ENCODE data around the gene NPM1. TPM values are rescaled to one million over a fixed set of nuclear protein-coding genes. Genes with fewer than 3 reads are reported as not detected.

The NPM1 gene
- total RNA-seq, 1 experiment from 2014 or later, result 4,548 TPM

GRCh38 chr5:171386006-171386671 is 1.5 kb upstream of the NPM1 start:
- no TSS peak for BruUV-seq (replicated peaks)
- ChIA-PET CTCF (interaction anchor here (0.6 to 1.0 kb wide), 5 partner anchors 595 to 1519 kb away, joined by 3 to 5 read pairs (median 4); no protein-coding TSS in a partner anchor), POLR2A (interaction anchor here (0.6 to 4.9 kb wide), 15 partner anchors 8 to 897 kb away, joined by 3 to 38 read pairs (median 3); partner anchors contain the start of genes FBXW11 and UBTD2)

DNA sequence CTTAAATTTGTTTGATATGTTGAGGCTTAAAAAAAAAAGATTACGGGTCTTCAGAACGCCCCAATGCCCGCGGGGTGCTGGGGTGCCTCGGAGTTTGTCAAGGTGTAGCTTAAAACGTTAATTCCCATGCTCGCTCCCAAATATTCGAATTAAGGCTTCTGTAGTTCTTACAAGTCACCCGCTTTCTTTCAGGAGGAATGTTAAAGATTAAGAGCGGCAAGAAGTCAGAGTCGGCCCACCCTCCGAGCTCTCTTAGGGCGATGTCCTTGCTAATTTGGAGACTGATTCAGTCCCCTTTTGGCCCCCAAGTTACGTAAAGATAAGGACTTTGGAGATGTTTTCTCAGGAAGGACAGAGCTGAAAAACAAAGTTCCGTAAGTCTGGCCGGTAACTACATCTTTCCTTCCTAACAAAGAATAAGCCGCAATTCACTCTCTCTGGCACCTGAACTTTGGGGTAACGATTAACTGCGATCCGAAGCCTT is 746 bp upstream of the NPM1 start:
- ChIA-PET POLR2A (interaction anchor here (0.7 to 4.9 kb wide), 21 partner anchors 9 to 909 kb away, joined by 3 to 38 read pairs (median 4); partner anchors contain the start of genes FBXW11 and UBTD2), CTCF (interaction anchor here (0.6 to 1.0 kb wide), 5 partner anchors 294 to 1055 kb away, joined by 3 to 4 read pairs (median 3); no protein-coding TSS in a partner anchor)
- peaks cover 31% of the 10 kb centered on the region for H3K4me1 Mint-ChIP-seq (ENCODE audit: insufficient read depth, unreplicated experiment)
- peak overlapping the region; percentile 99 for H3K27ac Mint-ChIP-seq (ENCODE audit: low read depth, unreplicated experiment)
- no peaks in the 10 kb centered on the region for H3K27me3 Mint-ChIP-seq (ENCODE audit: insufficient read depth, unreplicated experiment)
- intact Hi-C loops (cut with micrococcal nuclease), result no loop called here
- no peaks in the 10 kb centered on the region for H3K9me3 Mint-ChIP-seq (ENCODE audit: unreplicated experiment)
- peak overlapping the region; percentile 99 for H3K4me3 Mint-ChIP-seq (ENCODE audit: unreplicated experiment)
- H3K36me3 Mint-ChIP-seq (ENCODE audit: insufficient read depth, unreplicated experiment), result peaks cover 49% of the 10 kb centered on the region
- TSS peak; percentile 95 for BruUV-seq (replicated peaks)
- DNase-seq (ENCODE audit: unreplicated experiment), result no peak
- TF ChIP-seq CTCF (IDR thresholded peaks at IDR 0.05; ENCODE audit: unreplicated experiment), result no peak

More at GRCh38 chr5:171386006-171386671, 1.5 kb upstream of the NPM1 start:
- H3K36me3 Mint-ChIP-seq (ENCODE audit: insufficient read depth, unreplicated experiment), result peaks cover 42% of the 10 kb centered on the region
- no peak for TF ChIP-seq CTCF (IDR thresholded peaks at IDR 0.05; ENCODE audit: unreplicated experiment)
- no peaks in the 10 kb centered on the region for H3K27me3 Mint-ChIP-seq (ENCODE audit: insufficient read depth, unreplicated experiment)
- peaks cover 23% of the 10 kb centered on the region for H3K4me1 Mint-ChIP-seq (ENCODE audit: insufficient read depth, unreplicated experiment)
- no peak for DNase-seq (ENCODE audit: unreplicated experiment)
- peak overlapping the region; percentile 99 for H3K4me3 Mint-ChIP-seq (ENCODE audit: unreplicated experiment)
- no peaks in the 10 kb centered on the region for H3K9me3 Mint-ChIP-seq (ENCODE audit: unreplicated experiment)
- intact Hi-C loops (cut with micrococcal nuclease), result no loop called here
- no peak overlapping the region for H3K27ac Mint-ChIP-seq (ENCODE audit: low read depth, unreplicated experiment)

GRCh38 chr5:171387970-171388815 is 544 bp downstream of the NPM1 start:
- Mint-ChIP-seq H3K9me3 (ENCODE audit: unreplicated experiment) (no peaks in the 10 kb centered on the region), H3K27me3 (ENCODE audit: insufficient read depth, unreplicated experiment) (no peaks in the 10 kb centered on the region), H3K27ac (ENCODE audit: low read depth, unreplicated experiment) (peak overlapping the region; percentile 99), H3K4me3 (ENCODE audit: unreplicated experiment) (peak overlapping the region; percentile 99), H3K4me1 (ENCODE audit: insufficient read depth, unreplicated experiment) (peaks cover 41% of the 10 kb centered on the region), H3K36me3 (ENCODE audit: insufficient read depth, unreplicated experiment) (peaks cover 62% of the 10 kb centered on the region)
- ChIA-PET POLR2A (interaction anchor here (0.7 to 4.9 kb wide), 15 partner anchors 8 to 908 kb away, joined by 3 to 38 read pairs (median 4); partner anchors contain the start of gene FBXW11), CTCF (interaction anchor here (0.6 to 1.0 kb wide), 4 partner anchors 31 to 620 kb away, joined by 3 to 8 read pairs (median 3); partner anchors contain the start of gene FGF18)
- peak; percentile 89 for DNase-seq (ENCODE audit: unreplicated experiment)
- intact Hi-C loops (cut with micrococcal nuclease), result no loop called here
- no TSS peak for BruUV-seq (replicated peaks)
- no peak for TF ChIP-seq CTCF (IDR thresholded peaks at IDR 0.05; ENCODE audit: unreplicated experiment)
